LHCN-M2 (cell line): ENCODE data around the gene ROMO1. TPM values are rescaled to one million over a fixed set of nuclear protein-coding genes. Genes with fewer than 3 reads are reported as not detected.
"Not testable (repeated sequence)": the region's sequence is repeated elsewhere in the genome, so short reads cannot be mapped to it uniquely, and the experiment has no call there.

Source experiments
- DNase-seq: peaks from one replicate; pipeline ENCODE4 v3.0.0-alpha.2; 2012; ENCODE audit warnings: low read depth
- total RNA-seq: library from RNA; depleted of rRNA; stranded (reverse); fragments of >200 nt; gene quantifications from 2 replicates; pipeline ENCODE4 v1.2.3, GENCODE V29; 2014

ROMO1 gene
- total RNA-seq, 1 experiment from 2014 or later = 325 TPM

DNA sequence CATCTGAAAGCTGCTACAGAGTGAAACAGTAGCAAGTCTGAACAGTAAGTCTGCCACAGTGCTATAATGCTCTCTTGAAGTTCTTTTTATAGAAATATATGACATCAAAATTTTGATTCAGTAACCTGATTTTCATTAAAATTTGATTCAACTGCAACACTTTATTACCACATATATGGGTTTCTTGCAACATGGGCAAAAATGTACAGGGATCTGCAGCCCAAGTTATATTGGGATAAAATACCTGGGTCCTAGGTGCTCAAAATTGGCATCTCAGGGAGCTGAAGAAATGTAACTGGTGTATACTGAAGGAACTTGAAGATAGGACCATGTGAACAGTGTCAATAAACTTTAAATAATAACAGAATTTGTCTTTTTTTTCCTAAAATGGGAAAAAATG lies 10.8 kb downstream of the ROMO1 start:
- no peak for DNase-seq

DNA sequence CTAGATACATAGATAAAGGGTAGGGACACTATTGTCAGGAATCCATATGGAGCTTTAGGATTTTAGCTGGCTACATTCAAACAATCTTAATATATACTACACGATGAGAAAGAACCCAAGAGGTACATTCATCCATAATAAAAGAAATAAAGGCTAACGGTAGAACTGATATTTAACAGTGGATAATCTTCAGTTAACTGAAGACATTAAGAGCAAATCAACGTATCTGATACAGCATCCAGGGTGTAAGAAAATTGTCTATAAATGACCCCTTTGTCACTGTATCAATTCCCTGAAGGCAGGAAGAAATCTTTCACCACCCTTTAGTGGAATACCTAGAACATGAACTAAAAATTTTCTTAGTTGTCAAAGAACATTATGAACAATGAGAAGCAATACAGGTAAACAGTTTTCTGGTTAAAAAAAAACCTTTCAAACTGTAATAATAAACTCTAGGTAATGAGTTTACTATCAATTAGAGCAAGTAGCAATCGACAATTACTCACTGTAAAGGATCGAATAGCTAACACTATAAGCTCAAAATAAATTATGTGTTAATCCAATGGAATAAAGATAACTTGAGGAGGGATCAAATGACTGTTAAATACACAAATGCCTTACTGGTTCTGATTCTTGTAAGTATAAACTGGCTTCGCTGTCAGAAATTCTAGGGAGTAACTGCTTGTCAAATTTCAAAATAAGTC lies 11.8 kb downstream of the ROMO1 start:
- DNase-seq = no peak

DNA sequence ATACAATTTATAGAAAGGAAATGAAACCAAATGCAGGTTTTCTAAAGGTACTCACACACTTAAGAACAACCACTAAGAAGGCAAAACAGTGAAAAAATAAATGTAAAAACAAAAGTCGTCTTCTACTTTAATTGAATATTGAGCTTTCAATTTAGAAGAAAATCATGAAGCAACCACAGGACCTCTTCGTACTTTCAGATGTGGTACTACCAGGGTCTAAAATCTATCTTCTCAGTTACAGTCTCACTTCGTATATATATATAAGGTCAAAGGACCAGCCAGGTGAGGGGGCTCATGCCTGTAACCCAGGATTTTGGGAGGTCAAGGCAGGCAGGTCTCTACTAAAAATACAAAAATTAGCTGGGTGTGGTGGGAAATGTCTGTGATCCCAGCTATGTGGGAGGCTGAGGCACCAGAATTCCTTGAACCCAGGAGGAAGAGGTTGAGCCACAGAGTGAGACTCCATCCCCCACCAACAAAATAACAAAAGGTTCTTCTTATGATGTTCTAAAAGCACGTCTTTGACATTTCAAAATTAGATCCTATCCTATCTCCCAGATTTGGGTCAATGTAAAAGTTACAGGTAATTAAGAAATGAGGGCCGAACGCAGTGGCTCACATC lies 12.5 kb downstream of the ROMO1 start:
- no peak for DNase-seq

DNA sequence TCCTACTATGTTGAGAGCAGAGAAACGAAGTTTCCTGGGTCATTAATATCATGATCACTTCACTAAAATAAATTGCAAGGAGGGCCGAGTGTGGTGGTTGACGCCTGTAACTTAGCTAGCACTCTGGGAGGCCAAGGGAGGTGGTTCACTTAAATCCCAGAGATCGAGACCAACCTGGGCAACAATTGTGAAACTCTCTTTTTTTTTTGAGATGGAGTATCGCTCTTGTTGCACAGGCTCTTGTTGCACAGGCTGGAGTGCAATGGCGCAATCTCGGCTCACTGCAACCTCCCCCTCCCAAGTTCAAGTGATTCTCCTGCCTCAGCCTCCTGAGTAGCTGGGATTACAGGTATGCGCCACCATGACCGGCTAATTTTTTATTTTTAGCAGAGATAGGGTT lies 13.9 kb downstream of the ROMO1 start:
- DNase-seq = not testable (repeated sequence)

DNA sequence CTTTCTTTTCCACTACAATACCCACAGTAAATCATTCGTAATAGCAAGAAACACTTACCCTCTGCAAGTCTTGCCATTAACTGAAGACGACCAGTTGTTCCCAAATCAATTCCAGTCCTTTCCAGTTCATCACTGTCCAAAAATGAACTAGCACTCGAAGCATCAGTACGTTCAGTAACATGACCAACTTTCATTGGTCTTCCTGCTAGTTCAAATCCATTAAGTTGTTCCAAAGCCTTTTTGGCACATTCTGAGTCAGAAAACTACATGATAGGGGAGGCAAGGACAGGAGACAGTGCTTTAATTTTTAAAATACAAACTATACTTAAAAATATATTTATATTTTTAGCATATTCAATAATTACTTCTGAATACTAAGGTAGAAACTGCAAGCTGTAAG lies 14.9 kb downstream of the ROMO1 start:
- DNase-seq = no peak

DNA sequence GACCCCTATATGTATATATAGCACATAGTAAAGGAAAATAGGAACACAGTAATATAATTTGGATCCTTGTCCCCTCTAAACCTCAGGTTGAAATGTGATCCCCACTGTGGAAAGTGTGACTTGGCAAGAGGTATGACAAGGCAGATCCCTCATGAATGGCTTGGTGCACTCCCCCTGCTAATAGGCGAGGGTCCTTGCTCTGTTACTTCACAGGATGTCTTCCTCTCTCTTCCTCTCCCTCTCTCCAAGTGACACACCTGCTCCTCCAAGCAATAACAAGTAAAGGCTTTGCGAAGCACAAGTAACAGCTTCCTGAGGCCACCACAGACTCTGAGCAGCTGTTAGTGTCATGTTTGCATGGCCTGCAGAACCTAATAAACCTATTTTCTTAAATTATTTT lies 16.4 kb downstream of the ROMO1 start:
- DNase-seq = no peak

DNA sequence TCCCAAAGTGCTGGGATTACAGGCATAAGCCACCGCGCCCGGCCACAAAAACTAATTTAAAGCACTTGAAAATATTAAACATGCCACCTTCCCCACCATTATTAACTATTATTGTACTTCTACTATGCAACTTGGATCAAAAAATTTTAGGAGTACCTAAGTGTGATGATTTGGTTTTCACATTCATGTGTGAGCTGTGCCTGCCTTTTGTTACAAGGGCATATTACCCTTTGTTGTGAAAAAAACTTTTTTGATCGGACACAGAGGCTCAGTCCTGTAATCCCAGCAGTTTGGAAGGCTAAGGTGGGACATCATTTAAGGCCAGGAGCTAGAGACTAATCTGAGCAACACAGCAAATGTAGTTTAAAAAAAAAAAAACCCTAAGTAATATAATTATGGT lies 17.1 kb downstream of the ROMO1 start:
- DNase-seq = no peak

DNA sequence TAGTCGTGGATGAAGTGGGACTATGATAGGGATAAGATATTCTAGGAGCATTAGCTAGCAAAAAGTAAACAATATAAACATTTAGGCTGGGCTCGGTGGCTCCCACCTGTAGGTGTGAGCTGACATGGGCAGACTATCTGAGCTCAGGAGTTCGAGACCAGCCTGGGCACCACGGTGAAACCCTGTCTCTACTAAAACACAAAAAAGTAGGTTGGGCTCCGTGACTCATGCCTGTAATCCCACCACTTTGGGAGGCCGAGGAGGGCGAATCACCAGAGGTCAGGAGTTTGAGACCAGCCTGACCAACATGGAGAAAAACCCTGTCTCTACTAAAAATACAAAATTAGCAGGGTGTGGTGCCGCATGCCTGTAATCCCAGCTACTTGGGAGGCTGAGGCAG lies 19.1 kb downstream of the ROMO1 start:
- peak; percentile 67 for DNase-seq

DNA sequence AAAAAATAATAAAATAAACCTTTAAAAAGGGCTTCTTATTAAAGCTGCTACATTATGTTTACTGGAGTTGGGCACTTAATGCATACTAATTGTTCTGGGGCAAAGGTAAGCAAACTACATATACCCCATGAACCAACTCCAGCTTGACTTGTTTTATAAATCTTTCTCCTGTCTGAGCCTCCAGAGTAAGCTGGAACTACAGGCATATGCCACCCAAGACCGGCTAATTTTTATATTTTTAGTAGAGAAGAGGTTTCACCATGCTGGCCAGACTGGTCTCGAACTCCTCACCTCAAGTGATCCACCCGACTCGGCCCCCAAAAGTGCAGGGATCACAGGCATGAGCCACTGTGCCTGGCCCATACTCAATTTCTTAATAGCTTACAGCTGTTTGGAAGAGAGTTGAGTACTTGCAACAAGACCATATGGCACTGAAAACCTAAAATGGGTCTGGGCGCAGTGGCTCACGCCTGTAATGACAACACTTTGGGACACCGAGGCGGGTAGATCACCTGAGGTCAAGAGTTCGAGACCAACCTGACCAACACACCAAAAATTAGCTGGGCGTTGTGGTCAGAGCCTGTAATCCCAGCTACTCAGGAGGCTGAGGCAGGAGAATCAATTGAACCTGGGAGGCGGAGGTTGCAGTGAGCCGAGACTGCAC lies 19.9 kb downstream of the ROMO1 start:
- no peak for DNase-seq

DNA sequence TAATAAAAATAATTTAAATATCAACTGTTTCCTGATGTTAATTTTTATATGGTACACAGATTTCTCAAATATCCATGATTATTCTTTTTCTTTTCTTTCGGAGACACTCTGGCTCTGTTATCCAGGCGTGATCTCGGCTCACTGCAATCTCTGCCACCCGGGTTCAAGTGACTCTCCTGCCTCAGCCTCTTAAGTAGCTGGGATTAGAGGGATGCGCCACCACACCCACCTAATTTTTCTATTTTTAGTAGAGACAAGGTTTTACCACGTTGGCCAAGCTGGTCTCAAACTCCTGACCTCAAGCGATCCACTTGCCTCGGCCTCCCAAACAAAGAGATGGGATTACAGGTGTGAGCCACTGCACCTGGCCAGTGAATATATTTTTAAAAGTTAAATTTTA lies 20.5 kb downstream of the ROMO1 start:
- no peak for DNase-seq

DNA sequence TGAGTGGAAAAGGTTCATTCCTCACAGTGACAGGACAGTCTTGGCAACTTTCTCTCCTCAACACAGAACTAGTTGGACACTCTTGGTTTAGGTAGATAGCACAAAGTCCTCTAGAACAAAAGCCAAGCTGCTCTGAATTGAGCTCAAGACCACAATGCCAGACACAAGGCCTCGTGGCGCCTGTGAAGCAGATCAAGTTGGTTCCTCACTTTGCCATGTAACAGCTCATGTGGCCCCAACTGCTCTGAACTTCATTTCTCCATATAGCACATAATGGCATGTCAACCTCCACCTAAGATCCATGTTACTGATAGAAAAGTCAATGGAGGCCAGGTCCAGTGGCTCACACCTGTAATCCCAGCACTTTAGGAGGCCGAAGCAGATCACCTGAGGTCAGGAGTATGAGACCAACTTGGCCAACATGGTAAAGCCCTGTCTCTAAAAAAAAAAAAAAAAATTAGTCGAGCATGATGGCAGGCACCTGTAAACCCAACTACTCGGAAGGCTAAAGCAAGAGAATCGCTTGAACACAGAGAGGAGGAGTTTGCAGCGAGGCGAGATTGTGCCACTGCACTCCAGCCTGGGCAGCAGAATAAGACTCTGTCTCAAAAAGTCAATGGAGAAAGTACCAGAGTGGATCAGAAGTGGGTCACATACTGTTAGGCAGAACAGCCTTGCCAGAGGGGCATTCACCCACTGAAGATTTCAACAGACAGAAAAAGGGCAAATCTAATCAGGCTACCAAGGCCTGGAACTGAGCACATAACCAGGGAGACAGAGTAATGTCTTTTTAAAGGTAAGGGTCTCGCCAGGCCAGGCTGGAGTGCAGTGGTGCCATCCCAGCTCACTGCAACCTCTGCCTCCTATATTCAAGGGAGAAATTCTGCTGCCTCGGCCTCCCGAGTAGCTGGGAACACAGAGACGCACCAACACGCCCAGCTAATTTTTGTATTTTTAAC lies 21.2 kb downstream of the ROMO1 start:
- no peak for DNase-seq

DNA sequence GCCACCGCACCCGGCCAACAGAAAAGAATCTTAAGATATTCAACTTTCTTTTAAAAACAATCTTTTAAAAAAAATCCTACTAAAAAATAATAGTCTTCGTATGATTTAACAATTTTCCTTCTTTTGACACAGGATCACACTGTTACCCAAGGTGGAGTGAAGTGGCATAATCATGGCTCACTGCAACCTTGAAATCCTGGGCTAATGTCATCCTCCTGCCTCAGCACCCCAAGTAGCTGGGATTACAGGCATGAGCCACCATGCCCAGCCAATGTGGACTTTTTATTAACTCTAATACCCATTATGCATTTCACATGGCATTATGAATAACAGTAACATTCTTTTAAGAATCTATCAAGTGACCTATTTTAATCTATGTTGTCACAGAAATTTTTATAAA lies 22.0 kb downstream of the ROMO1 start:
- no peak for DNase-seq

DNA sequence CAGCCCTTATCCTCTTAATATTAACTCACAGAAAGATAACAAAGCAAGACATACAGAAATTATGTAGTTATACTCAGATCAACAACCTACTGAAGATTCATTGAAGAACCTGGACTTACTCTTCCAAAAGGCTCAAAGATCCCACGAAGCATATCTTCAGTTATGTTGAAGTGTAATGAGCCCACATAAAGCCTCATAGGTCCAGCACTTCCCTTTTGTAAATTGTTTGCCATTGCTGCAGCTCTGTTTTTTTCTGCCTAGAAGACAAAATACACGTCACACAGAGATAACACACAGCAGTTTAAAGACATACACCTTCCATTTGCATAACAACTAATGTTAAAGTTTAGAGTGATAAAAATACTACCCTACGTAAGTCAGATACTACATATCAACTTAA lies 22.4 kb downstream of the ROMO1 start:
- DNase-seq = no peak

DNA sequence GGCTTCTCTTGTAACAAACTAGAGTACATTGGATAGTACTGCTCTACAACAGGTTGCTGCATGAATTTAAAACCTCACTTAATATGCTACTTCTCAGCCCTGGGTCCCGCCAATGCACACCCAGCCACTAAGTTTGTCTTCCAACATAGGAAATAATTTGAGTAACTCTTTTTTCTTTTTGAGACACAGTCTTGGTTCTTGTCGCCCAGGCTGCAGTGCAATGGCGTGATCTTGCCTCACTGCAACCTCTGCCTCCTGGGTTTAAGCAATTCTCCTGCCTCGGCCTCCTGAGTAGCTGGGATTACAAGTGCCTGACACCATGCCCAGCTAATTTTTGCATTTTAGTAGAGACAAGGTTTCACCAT lies 24.1 kb downstream of the ROMO1 start:
- DNase-seq = not testable (repeated sequence)

DNA sequence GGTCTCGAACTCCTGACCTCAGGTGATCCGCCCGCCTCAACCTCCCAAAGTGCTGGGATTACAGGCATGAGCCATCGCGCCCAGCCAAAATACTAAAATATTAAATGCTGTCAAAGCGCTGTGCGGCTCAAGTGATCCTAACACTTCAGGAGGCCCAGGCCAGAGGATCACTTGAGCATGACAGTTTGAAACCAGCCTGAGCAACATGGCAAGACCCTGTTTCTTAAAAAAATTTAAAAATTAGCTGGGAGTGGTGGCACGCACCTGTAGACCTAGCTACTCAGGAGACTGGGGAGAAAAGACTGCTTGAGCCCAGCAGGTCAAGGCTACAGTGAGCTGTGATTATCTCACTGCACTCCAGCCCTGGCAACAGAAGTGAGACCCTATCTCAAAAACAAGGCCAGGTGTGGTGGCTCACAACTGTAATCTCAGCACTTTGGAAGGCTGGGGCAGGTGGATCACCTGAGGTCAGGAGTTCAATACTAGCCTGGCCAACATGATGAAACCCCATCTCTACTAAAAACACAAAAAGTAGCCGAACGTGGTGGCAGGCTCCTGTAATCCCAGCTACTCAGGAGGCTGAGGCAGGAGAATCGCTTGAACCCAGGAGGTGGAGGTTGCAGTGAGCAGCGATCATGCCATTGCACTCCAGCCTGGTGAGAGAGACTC lies 24.6 kb downstream of the ROMO1 start:
- not testable (repeated sequence) for DNase-seq

DNA sequence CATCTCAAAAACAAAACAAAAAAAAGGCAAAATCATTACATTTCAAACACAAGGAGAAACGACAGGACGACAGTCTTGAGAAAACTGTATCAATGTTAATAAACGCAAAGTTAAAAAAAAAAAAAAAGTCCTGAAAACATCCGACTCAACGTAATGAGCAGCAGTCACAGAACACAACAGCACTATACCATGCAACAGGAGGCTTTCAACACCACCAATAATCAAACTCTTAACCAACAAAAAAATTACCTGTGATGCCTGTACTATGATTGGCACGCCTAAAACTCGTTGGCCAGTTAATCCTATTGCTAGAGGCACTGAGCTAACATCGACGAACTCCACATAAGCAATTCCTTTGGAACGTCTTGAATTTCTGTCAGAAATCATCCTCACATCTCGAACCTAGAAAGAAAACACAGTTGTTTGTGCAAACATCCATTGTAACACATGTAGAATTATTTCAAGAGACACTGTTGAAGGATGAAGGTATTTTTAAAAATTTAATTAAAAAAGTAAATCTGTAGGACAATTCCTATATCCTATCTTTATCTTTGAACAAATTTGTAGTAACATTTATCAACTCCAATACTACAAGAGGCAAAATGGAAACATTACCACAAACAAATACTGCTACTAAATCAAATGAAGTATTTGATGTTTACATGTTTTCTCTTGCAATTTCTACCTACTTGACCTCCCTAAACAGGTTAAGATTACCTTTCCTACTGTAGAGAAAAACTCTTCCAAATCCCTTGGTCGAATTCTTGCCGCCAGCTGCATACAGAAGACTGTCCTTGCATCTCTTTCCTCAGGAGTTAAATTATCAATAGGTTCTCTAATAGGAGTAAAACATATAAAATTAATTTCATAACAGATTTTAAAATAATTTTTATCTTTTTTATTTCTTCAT lies 25.4 kb downstream of the ROMO1 start:
- DNase-seq = no peak

DNA sequence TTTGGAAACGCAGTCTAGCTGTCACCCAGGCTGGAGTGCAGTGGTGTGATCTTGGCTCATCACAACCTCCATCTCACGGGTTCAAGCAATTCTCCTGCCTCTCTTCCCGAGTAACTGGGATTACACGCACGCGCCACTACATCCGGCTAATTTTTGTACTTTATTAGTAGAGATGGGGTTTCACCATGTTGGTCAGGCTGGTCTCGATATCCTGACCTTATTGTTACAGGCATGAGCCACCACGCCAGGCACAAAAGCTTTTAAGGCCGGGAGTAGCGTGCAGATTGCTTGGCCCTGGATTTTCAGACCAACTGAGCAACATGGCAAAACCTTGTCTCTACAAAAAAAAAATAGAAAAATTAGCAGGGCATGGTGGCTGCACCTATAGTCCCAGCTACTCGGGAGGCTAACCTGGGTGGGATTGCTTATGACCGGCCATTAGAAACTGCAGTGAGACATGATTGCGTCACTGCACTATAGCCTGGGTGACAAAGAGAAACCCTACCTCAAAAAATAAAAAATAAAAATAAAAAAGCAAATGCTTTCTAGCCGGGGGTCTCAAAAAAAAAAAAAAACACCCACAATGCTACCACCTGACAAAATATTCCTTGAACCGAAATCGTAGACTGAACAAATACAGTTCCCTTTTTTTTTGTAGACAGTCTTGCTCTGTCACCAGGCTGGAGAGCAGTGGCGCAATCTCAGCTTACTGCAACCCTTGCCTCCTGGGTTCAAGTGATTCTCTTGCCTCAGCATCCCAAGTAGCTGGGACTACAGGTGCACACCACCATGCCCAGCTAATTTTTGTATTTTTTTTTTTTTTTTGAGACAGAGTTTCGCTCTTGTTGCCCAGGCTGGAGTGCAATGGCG lies 27.9 kb downstream of the ROMO1 start:
- DNase-seq = no peak

DNA sequence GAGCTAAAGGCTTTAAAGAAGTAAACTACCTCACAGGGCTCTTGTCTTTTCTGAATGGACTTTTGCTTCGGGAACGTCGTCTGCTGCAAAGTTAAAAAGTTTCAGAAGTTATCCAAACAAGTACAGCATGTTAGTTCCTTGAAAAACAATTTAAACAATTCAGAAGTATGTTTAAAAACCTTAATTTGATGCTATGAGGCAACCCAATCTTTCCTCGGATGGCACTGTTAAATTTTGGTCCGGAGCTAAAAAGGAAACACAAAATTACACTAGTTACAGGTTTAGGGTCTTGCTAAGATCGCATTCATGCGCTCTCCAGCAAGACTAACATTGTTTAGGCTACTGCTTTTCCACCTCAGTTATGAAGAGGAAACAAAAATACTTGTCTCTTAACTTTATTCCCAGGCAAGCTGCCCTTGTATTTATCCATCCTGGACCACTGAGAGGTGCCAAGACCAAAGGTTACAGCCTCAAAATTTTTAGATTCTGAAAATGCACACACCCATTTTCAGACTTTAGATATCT lies 30.1 kb downstream of the ROMO1 start:
- DNase-seq = no peak
